Activated CD8-positive, alpha-beta T cell treated with anti-CD3 and anti-CD28 coated beads for 36 hours (primary cell): ENCODE measurements around the gene SSTR4. TPM values are rescaled to one million over a fixed set of nuclear protein-coding genes. Genes with fewer than 3 reads are reported as not detected.

Source experiments
- ATAC-seq: fragments of 200-7000 bp; cut with Tn5 transposase; one replicate; pipeline ENCODE4 v1.10.0; 2021; ENCODE audit warnings: mild to moderate bottlenecking, moderate library complexity
- CTCF ChIA-PET: fragments of 350-600 bp; sonication (Branson Sonifier 250); formaldehyde crosslinking; loops from one replicate; lab custom pipeline; 2021; ENCODE audit warnings: antibody characterized with exemption; lab: Charles Lee
- POLR2A ChIA-PET: fragments of 350-600 bp; sonication (Branson Sonifier 250); formaldehyde crosslinking; loops from one replicate; lab custom pipeline; 2021; ENCODE audit warnings: antibody characterized with exemption; lab: Charles Lee
- DNase-seq: peaks from one replicate; pipeline ENCODE4 v3.0.0-alpha.2; 2020
- H3K27ac Mint-ChIP-seq: one replicate; pipeline ENCODE4 v1.8.0; 2021; ENCODE audit warnings: mild to moderate bottlenecking, mixed read lengths
- H3K27me3 Mint-ChIP-seq: one replicate; pipeline ENCODE4 v1.8.0; 2021; ENCODE audit warnings: mixed read lengths
- H3K36me3 Mint-ChIP-seq: one replicate; pipeline ENCODE4 v1.8.0; 2021; ENCODE audit warnings: low read depth, mixed read lengths
- H3K4me1 Mint-ChIP-seq: one replicate; pipeline ENCODE4 v1.8.0; 2021; ENCODE audit warnings: low read depth, mixed read lengths
- H3K4me3 Mint-ChIP-seq: one replicate; pipeline ENCODE4 v1.8.0; 2021; ENCODE audit warnings: mild to moderate bottlenecking, moderate library complexity, mixed read lengths
- H3K9me3 Mint-ChIP-seq: one replicate; pipeline ENCODE4 v1.8.0; 2021; ENCODE audit warnings: mixed read lengths
- intact Hi-C: fragments of 100-400 bp; cut with micrococcal nuclease; formaldehyde crosslinking; loops from one replicate; pipeline ENCODE4 v1.10.0; 2022
- total RNA-seq, 2 experiments: library from RNA; stranded (reverse); gene quantifications; one replicate each; pipeline ENCODE4 v1.2.3, GENCODE V29; 2021
- TF ChIP-seq, protein P1 (sequence below): fragments of 200-600 bp; IDR thresholded peaks from one replicate; pipeline ENCODE4 v1.8.0; 2022; ENCODE audit warnings: antibody characterized with exemption, mild to moderate bottlenecking

The SSTR4 gene
- total RNA-seq, 2 experiments from 2014 or later: not detected

DNA sequence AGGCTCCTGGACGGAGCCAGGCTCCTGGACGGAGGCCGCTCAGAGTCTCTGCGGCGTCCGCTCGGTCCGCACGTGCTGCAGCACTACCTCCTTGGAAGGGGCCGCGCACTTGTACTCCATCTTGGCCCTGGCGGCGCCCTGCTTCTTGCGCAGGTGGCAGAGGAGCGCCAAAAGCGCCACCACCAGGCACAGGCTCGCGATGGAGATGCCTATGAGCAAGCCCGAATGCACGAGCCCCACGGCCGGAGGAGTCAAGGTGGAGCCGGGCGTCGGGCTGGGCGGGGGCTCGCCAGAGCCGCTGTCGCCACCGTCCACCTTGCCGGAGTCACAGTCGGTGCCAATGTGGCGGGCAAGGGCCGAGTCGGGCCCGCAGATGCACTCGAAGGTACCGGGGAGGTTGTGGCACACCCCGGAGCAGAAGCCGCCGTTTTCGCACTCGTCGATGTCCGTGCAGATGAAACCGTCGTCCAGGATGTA, 12.7 kb downstream of the SSTR4 start:
- ATAC-seq (no peak), DNase-seq (no peak)
- H3K9me3 Mint-ChIP-seq: no peaks in the 10 kb centered on the region
- H3K4me3 Mint-ChIP-seq: no peak overlapping the region
- TF ChIP-seq, protein P1, sequence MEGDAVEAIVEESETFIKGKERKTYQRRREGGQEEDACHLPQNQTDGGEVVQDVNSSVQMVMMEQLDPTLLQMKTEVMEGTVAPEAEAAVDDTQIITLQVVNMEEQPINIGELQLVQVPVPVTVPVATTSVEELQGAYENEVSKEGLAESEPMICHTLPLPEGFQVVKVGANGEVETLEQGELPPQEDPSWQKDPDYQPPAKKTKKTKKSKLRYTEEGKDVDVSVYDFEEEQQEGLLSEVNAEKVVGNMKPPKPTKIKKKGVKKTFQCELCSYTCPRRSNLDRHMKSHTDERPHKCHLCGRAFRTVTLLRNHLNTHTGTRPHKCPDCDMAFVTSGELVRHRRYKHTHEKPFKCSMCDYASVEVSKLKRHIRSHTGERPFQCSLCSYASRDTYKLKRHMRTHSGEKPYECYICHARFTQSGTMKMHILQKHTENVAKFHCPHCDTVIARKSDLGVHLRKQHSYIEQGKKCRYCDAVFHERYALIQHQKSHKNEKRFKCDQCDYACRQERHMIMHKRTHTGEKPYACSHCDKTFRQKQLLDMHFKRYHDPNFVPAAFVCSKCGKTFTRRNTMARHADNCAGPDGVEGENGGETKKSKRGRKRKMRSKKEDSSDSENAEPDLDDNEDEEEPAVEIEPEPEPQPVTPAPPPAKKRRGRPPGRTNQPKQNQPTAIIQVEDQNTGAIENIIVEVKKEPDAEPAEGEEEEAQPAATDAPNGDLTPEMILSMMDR: no peak
- ChIA-PET POLR2A (no interaction called here), CTCF (no interaction called here)
- H3K36me3 Mint-ChIP-seq: no peaks in the 10 kb centered on the region
- no peaks in the 10 kb centered on the region for H3K4me1 Mint-ChIP-seq
- H3K27me3 Mint-ChIP-seq: peaks cover 49% of the 10 kb centered on the region
- intact Hi-C loops: no loop called here
- H3K27ac Mint-ChIP-seq: no peak overlapping the region

DNA sequence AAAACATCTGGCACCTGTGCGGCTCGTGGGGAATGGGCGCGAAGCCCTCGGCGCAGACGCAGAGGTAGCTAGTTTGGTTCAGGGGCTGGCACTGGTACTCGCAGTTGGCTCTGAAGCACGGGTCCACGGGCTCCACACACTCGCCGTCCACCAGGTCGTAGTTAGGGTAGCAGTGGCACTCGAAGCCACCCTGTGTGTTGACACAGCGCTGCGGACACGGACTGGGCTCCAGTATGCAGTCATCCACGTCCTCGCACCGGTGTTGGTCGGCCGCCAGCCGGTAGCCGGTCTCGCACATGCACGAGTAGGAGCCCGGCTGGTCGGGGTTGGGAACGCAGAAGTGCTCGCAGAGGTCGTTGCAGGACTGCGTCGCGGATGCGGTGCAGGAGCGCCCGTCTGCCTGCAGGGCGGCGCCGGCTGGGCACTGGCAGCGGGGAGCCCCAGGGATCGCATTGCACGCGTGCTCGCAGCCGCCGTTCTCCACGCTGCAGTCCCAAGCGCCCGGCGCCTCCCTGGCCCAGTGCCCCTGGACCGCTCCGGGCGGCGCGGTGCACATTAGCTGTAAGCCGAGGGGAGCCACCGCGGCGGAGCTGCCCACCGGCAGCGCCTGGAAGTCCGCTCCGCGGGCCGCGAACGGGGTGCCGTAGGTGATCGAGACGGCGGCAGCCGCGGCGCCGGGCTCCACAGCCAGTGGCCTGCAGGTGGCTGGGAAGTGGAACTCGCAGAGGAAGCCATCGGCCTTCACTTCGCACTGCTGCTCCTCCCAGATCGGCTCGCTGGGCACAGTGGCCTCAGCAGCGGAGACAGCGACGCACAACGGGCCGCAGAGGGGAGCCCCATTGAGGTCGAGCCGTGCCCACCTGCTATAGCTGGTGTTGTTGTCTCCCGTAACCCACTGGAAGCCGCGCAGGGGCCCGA, 13.4 kb downstream of the SSTR4 start:
- peak; percentile 61 for ATAC-seq
- Mint-ChIP-seq H3K9me3 (no peaks in the 10 kb centered on the region), H3K27me3 (peaks cover 53% of the 10 kb centered on the region), H3K4me3 (no peak overlapping the region), H3K36me3 (no peaks in the 10 kb centered on the region), H3K4me1 (no peaks in the 10 kb centered on the region), H3K27ac (no peak overlapping the region)
- CTCF ChIA-PET: no interaction called here
- intact Hi-C loops: no loop called here
- POLR2A ChIA-PET: no interaction called here
- TF ChIP-seq, protein P1: peak; percentile 35
- DNase-seq: peak; percentile 39

DNA sequence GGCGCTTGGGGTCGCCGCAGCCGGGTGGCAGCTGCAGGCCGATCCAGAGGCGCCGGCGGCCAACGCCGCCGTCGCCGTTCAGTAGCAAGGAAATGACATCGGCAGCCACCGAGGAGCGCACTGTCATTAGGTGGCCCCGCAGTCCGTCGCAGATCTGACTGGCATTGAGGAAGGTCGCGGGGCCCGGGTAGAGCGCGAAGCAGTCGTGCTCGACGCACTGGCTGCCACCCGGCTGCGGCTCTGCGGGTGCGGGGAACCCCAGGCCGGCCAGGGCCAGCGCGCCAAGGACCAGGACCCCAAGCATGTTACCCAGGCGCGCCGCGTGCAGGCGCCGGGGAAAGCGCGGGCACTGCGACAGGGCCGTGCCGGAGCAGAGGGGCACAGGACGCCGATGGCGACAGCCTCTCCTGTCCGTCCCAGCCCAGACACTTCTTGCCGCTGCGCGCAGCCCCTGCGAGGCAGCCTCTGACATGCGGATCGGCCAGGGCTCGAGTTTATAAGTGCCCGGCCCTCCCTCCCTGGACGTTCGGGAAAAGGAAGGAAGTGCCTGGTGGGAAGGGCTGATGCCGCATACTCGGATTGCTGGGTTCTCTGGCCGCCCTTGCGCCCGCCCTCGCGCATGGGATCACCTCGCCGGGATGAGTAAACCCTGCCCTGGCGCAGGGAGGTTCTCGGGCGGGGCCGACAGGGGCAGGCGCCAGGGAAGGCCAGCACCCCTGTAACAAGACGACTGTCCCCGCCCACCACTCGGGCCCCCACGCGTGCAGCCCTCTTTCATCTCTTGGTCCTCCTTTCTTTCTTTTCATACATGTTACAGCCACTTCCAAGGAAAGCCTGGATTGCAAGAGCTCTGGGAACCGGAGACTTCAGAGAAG, 14.3 kb downstream of the SSTR4 start, which contains the start of gene THBD:
THBD (minus strand) TSS at position 472 of the 875 bp plus-strand sequence; CDS start at position 304, 168 bp downstream.
- H3K4me3 Mint-ChIP-seq: no peak within 1 kb of the TSS
- H3K9me3 Mint-ChIP-seq: no peaks in the 10 kb centered on the region
- ChIA-PET POLR2A (no interaction called here), CTCF (no interaction called here)
- intact Hi-C loops: no loop called here
- no peaks in the 10 kb centered on the region for H3K4me1 Mint-ChIP-seq
- peaks cover 51% of the 10 kb centered on the region for H3K27me3 Mint-ChIP-seq
- TF ChIP-seq, protein P1: no peak
- ATAC-seq: peak; percentile 24
- H3K36me3 Mint-ChIP-seq: no peaks in the 10 kb centered on the region
- peak; percentile 10 for DNase-seq
- no peak within 1 kb of the TSS for H3K27ac Mint-ChIP-seq

DNA sequence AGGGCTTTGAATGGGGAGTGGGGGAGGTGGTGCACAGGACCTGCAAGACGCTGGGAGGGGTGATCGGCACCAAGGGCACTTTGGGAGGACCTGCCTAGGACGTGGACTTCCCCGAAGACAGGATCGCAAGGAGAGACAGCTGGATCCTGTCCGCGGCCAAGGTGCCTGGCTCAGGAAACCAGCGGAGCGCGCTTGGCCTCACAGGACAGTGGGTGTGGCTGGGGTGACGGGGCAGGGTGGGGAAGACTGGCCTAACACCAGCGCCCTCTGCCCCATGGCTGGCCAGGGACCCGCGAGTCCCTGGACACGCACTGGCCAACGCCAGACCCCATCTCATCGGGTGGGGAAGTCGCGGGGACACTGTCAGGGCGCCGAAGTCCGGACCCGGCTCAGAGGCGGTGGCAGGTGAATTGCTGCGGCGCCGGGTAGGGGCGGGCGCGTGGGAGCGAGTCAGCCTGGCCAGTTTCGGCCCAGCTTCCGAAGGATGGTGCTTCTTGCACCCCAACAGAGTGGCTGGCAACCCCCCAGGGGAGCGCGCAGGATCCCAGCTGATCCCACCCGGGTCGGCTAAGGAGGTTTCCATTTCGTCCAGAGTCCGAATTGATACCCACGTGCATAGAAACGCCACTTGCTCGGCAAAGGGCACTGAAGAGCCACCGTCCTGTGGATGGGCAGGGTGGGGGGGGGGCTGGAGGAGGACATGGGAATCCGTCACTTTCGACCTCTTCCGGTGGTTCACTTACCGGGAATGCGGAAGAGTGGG, 15.1 kb downstream of the SSTR4 start:
- ATAC-seq: no peak
- POLR2A ChIA-PET: no interaction called here
- CTCF ChIA-PET: interaction anchor here (1.0 to 1.4 kb wide), 3 partner anchors 11 to 299 kb away, joined by 4 to 6 read pairs (median 5); no protein-coding TSS in a partner anchor
- Mint-ChIP-seq H3K27me3 (peaks cover 51% of the 10 kb centered on the region), H3K9me3 (no peaks in the 10 kb centered on the region), H3K4me3 (no peak overlapping the region), H3K27ac (no peak overlapping the region), H3K4me1 (no peaks in the 10 kb centered on the region), H3K36me3 (no peaks in the 10 kb centered on the region)
- TF ChIP-seq, protein P1: no peak
- intact Hi-C loops: no loop called here
- no peak for DNase-seq
